Spinal cord (tissue), 10 donors: ENCODE data around the gene AKR7A2. TPM values are rescaled to one million over a fixed set of nuclear protein-coding genes. Genes with fewer than 3 reads are reported as not detected.
"Not testable (repeated sequence)": the region's sequence is repeated elsewhere in the genome, so short reads cannot be mapped to it uniquely, and the experiment has no call there.

Source experiments
- DNase-seq, 6 donors: peaks; one replicate each; pipeline versions ENCODE4 v3.0.0 to v3.0.0-alpha.2; 2013 to 2015; ENCODE audit warnings: low spot score in 6 of 6, low read depth in 4 of 6
- H3K27ac ChIP-seq: one replicate; pipeline ENCODE4 v1.5.1; 2013; ENCODE audit warnings: low read depth, low read length, control low read depth
- H3K27me3 ChIP-seq: one replicate; pipeline ENCODE4 v1.6.1; 2013; ENCODE audit warnings: low read length; ENCODE audit not compliant: control insufficient read depth, insufficient read depth
- H3K36me3 ChIP-seq: one replicate; pipeline ENCODE4 v1.6.1; 2013; ENCODE audit warnings: low read length; ENCODE audit not compliant: control insufficient read depth, insufficient read depth
- H3K4me1 ChIP-seq: one replicate; pipeline ENCODE4 v1.6.1; 2013; ENCODE audit warnings: low read length; ENCODE audit not compliant: control insufficient read depth, insufficient read depth
- H3K4me3 ChIP-seq: one replicate; pipeline ENCODE4 v1.5.1; 2013; ENCODE audit warnings: low read depth, low read length, control low read depth
- H3K9me3 ChIP-seq: one replicate; pipeline ENCODE4 v1.6.1; 2013; ENCODE audit warnings: low read length; ENCODE audit not compliant: control insufficient read depth, insufficient read depth
- WGBS: methylation state at CpG from one replicate; pipeline ENCODE4 v1.1.5; 2013; ENCODE audit warnings: missing lambda C conversion rate; ENCODE audit not compliant: insufficient coverage; 5-methylcytosine and 5-hydroxymethylcytosine counted together
- polyA plus RNA-seq, 2 donors: library from polyadenylated mRNA; unstranded; fragments of 120-200 nt; gene quantifications; one replicate each; pipeline ENCODE4 v1.2.1, GENCODE V29; 2013; ENCODE audit not compliant: insufficient read length in 2 of 2
- total RNA-seq, 2 donors: library from RNA; depleted of rRNA in 1 of 2; stranded (reverse); fragments of 120-200 nt in 1 of 2; fragments of >200 nt in 1 of 2; gene quantifications; one replicate each; pipeline versions ENCODE4 v1.2.3 to v1.2.4, GENCODE V29; 2013 to 2014
- donor health status: healthy.

Gene AKR7A2
- total and polyA plus RNA-seq, 4 donors = 39.1 to 101 (median 67.3) TPM

GRCh38 chr1:19310061-19310460, 1.9 kb downstream of the AKR7A2 start:
- Histone ChIP-seq H3K4me1 (peaks cover 33% of the 10 kb centered on the region), H3K36me3 (peaks cover 41% of the 10 kb centered on the region), H3K4me3 (no peak overlapping the region), H3K27me3 (no peaks in the 10 kb centered on the region), H3K9me3 (no peaks in the 10 kb centered on the region), H3K27ac (no peak overlapping the region)
- no CpG with 5 or more reads among the region's 7 CpGs for WGBS
- no peak for DNase-seq

DNA sequence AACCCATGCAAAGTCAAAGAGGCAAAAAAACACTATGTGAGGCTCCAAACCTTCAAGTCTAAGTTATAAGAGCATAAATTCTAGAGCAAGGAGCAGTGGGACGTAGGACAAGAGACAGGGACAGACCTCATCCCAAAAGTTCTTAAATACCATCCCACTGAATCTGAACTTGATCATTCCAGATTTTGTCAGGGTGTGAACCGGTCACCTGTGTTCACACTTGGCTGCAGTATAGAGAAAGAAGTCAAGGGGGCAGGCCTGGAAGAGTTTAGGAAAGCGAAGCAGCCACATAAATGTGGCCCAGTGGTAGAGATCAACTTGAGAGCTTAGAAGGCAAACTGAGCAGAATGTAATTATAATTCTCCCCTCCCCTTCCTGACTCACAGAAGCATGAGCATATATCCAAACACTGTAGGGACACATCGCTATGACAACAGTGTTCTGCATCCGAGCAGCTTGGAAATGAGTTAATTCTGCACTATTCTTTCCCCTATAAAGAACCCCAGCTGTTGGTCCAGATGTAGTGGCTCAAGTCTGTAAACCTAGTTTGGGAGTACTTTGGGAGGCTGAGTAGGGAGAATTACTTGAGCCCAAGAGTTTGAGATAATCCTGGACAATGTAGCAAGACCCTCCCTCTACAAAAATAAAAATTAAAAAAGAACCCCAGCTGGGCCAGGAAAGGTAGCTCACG, 2.7 kb downstream of the AKR7A2 start:
- H3K27ac ChIP-seq = no peak overlapping the region
- peaks cover 32% of the 10 kb centered on the region for H3K4me1 ChIP-seq
- H3K27me3 ChIP-seq = no peaks in the 10 kb centered on the region
- peak in 1 of 6 donors; percentile 56 for DNase-seq
- WGBS = 83% methylated on average over 2 of the region's 6 CpGs
- H3K36me3 ChIP-seq = peaks cover 47% of the 10 kb centered on the region
- H3K9me3 ChIP-seq = no peaks in the 10 kb centered on the region
- H3K4me3 ChIP-seq = no peak overlapping the region

- no peak overlapping the region for H3K4me3 ChIP-seq
- peaks cover 30% of the 10 kb centered on the region for H3K4me1 ChIP-seq
- peaks cover 50% of the 10 kb centered on the region for H3K36me3 ChIP-seq
- H3K9me3 ChIP-seq = no peaks in the 10 kb centered on the region
- DNase-seq = no peak
- WGBS = 92% methylated on average over 3 of the region's 3 CpGs
- no peak overlapping the region for H3K27ac ChIP-seq
- no peaks in the 10 kb centered on the region for H3K27me3 ChIP-seq
Measured at GRCh38 chr1:19308509-19308907, 3.4 kb downstream of the AKR7A2 start.

GRCh38 chr1:19307794-19308508, 4.0 kb downstream of the AKR7A2 start:
- DNase-seq = no peak
- H3K27ac ChIP-seq = no peak overlapping the region
- no peaks in the 10 kb centered on the region for H3K9me3 ChIP-seq
- H3K4me1 ChIP-seq = peaks cover 24% of the 10 kb centered on the region
- no peaks in the 10 kb centered on the region for H3K27me3 ChIP-seq
- WGBS = 96% methylated on average over 10 of the region's 10 CpGs
- H3K36me3 ChIP-seq = peaks cover 55% of the 10 kb centered on the region
- no peak overlapping the region for H3K4me3 ChIP-seq

DNA sequence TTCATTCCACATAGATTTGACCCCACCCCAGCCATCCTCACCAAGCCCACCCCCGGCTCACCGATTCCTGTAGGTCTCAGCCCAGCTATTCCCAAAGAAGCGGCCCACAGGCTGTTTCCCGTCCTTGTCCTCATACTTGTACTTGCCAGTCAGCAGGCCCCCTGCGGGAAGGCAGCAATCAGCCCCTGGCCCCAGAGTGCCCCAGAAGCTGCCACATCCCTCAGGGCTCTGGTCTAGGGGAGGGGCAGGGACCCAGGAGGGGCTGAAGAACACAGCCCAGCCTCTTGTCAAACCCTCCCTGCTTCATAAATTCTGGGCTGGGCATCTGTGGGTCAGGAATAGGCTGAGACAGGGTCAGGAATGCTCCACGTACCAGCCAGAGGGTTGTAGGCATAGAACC, 5.0 kb downstream of the AKR7A2 start:
- whole genome bisulfite sequencing = 100% methylated on average over 3 of the region's 6 CpGs
- H3K4me3 ChIP-seq = no peak overlapping the region
- peaks cover 60% of the 10 kb centered on the region for H3K36me3 ChIP-seq

GRCh38 chr1:19305880-19306279, 6.1 kb downstream of the AKR7A2 start:
- H3K36me3 ChIP-seq = peaks cover 63% of the 10 kb centered on the region
- 97% methylated on average over 11 of the region's 11 CpGs for WGBS

More for the DNA sequence above, 5.0 kb downstream of the AKR7A2 start:
- no peaks in the 10 kb centered on the region for H3K9me3 ChIP-seq
- DNase-seq = no peak
- H3K27me3 ChIP-seq = no peaks in the 10 kb centered on the region
- H3K27ac ChIP-seq = no peak overlapping the region
- H3K4me1 ChIP-seq = peaks cover 18% of the 10 kb centered on the region

DNA sequence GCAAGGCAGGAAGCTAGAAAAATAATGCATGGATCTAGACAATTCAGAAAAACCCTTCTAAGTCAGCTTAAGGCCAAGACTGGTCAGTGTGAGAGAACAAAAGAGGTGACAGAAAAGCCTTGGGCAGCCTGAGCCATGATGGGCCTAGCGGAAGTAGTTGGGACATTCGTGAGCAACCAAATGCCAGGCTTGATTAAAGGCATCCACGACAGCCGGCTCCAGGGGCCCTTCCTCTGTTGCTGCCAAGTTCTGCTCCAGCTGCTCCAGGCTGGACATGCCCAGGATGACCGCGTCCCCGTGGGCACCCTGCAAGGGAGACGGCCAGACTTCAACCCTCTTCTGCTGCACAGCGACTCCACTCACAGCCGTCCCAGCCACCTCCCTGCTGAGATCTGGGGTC, 7.9 kb downstream of the AKR7A2 start:
- H3K36me3 ChIP-seq = peaks cover 63% of the 10 kb centered on the region
- not testable (repeated sequence) for H3K4me1 ChIP-seq, H3K27me3 ChIP-seq, DNase-seq, H3K4me3 ChIP-seq, H3K9me3 ChIP-seq, H3K27ac ChIP-seq
- WGBS = 100% methylated on average over 1 of the region's 10 CpGs

More at GRCh38 chr1:19305880-19306279, 6.1 kb downstream of the AKR7A2 start:
- DNase-seq = no peak
- H3K27me3 ChIP-seq = no peaks in the 10 kb centered on the region
- H3K4me1 ChIP-seq = peaks cover 11% of the 10 kb centered on the region
- no peak overlapping the region for H3K27ac ChIP-seq
- H3K9me3 ChIP-seq = no peaks in the 10 kb centered on the region
- no peak overlapping the region for H3K4me3 ChIP-seq

- Histone ChIP-seq H3K36me3 (peaks cover 35% of the 10 kb centered on the region), H3K9me3 (peaks cover 3% of the 10 kb centered on the region), H3K27ac (no peak overlapping the region), H3K4me1 (no peaks in the 10 kb centered on the region), H3K27me3 (no peaks in the 10 kb centered on the region), H3K4me3 (no peak overlapping the region)
- 78% methylated on average over 2 of the region's 2 CpGs for WGBS
- peak in 1 of 6 donors; percentile 70 for DNase-seq
Measured at GRCh38 chr1:19300211-19300610, 11.7 kb downstream of the AKR7A2 start.

GRCh38 chr1:19294638-19295037, 17.3 kb downstream of the AKR7A2 start:
- Histone ChIP-seq H3K36me3 (peaks cover 7% of the 10 kb centered on the region), H3K27ac (no peak overlapping the region), H3K4me3 (no peak overlapping the region), H3K4me1 (no peaks in the 10 kb centered on the region), H3K27me3 (no peaks in the 10 kb centered on the region), H3K9me3 (peaks cover 16% of the 10 kb centered on the region)
- no CpG with 5 or more reads among the region's 2 CpGs for WGBS
- DNase-seq = no peak

DNA sequence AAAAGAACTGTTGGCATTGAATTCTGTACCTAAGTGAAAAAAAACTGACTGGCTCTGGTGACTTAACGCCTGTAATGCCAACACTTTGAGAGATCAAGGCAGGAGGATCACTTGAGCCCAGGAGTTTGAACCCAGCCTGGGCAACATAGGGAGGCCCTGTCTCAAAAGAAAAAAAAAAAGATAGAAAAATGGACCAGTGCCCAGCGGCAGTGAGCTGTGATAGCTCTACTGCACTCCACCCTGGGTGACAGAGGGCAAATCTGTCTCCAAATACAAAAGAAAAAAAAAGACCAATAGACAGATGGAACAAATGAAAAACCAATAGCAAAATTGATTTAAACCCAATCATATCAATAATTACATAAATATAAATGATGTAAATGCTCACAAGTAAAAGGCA, 22.7 kb downstream of the AKR7A2 start:
- Histone ChIP-seq H3K27me3 (peaks cover 3% of the 10 kb centered on the region), H3K36me3 (peaks cover 15% of the 10 kb centered on the region), H3K27ac (no peak overlapping the region), H3K4me1 (peaks cover 15% of the 10 kb centered on the region), H3K9me3 (peaks cover 7% of the 10 kb centered on the region), H3K4me3 (peak overlapping the region; percentile 40)
- WGBS = 25% methylated on average over 1 of the region's 2 CpGs
- DNase-seq = no peak
